Measurements from ENCODE around the gene BTBD8. TPM values are rescaled to one million over a fixed set of nuclear protein-coding genes. Genes with fewer than 3 reads are reported as not detected.

Gene BTBD8
- total RNA-seq, 4 donors from 2014 or later, result 3.7 to 15.2 (median 4.5) TPM

GRCh38 chr1:92091625-92092024, 11.5 kb downstream of the BTBD8 start:
- no peaks in the 10 kb centered on the region for H3K4me1 ChIP-seq
- TF ChIP-seq CTCF (IDR thresholded peaks at IDR 0.05), result no peak
- no peak for TF ChIP-seq POLR2A (IDR thresholded peaks at IDR 0.05)
- no peak overlapping the region for H3K27ac ChIP-seq
- H3K27me3 ChIP-seq, result no peaks in the 10 kb centered on the region
- no peaks in the 10 kb centered on the region for H3K9me3 ChIP-seq
- no peaks in the 10 kb centered on the region for H3K36me3 ChIP-seq
- DNase-seq, result no peak
- intact Hi-C loops (cut with DNase I; ENCODE audit: low total_unique reads), result no loop called here
- H3K4me3 ChIP-seq, result no peak overlapping the region

GRCh38 chr1:92094090-92094489, 13.9 kb downstream of the BTBD8 start:
- DNase-seq, result no peak
- no peaks in the 10 kb centered on the region for H3K36me3 ChIP-seq
- H3K4me1 ChIP-seq, result no peaks in the 10 kb centered on the region
- TF ChIP-seq CTCF (IDR thresholded peaks at IDR 0.05) (no peak), POLR2A (IDR thresholded peaks at IDR 0.05) (no peak)
- no peaks in the 10 kb centered on the region for H3K27me3 ChIP-seq
- H3K27ac ChIP-seq, result no peak overlapping the region
- H3K9me3 ChIP-seq, result no peaks in the 10 kb centered on the region
- intact Hi-C loops (cut with DNase I; ENCODE audit: low total_unique reads), result no loop called here
- no peak overlapping the region for H3K4me3 ChIP-seq

- Histone ChIP-seq H3K9me3 (no peaks in the 10 kb centered on the region), H3K4me3 (no peak overlapping the region), H3K27ac (no peak overlapping the region), H3K4me1 (no peaks in the 10 kb centered on the region), H3K27me3 (no peaks in the 10 kb centered on the region), H3K36me3 (no peaks in the 10 kb centered on the region)
- intact Hi-C loops (cut with DNase I; ENCODE audit: low total_unique reads), result no loop called here
- DNase-seq, result no peak
- TF ChIP-seq POLR2A (IDR thresholded peaks at IDR 0.05) (no peak), CTCF (IDR thresholded peaks at IDR 0.05) (no peak)
These were observed 14.4 kb downstream of the BTBD8 start for GRCh38 chr1:92094595-92094994.

GRCh38 chr1:92095874-92096273, 15.7 kb downstream of the BTBD8 start:
- H3K9me3 ChIP-seq, result no peaks in the 10 kb centered on the region
- no peak for TF ChIP-seq POLR2A (IDR thresholded peaks at IDR 0.05)
- TF ChIP-seq CTCF (IDR thresholded peaks at IDR 0.05), result no peak
- no peak overlapping the region for H3K4me3 ChIP-seq
- intact Hi-C loops (cut with DNase I; ENCODE audit: low total_unique reads), result no loop called here
- no peak overlapping the region for H3K27ac ChIP-seq
- no peaks in the 10 kb centered on the region for H3K36me3 ChIP-seq
- H3K4me1 ChIP-seq, result no peaks in the 10 kb centered on the region
- no peaks in the 10 kb centered on the region for H3K27me3 ChIP-seq
- DNase-seq, result no peak

GRCh38 chr1:92096317-92096716, 16.2 kb downstream of the BTBD8 start:
- Histone ChIP-seq H3K4me1 (no peaks in the 10 kb centered on the region), H3K36me3 (no peaks in the 10 kb centered on the region), H3K27ac (no peak overlapping the region), H3K9me3 (no peaks in the 10 kb centered on the region), H3K27me3 (no peaks in the 10 kb centered on the region), H3K4me3 (no peak overlapping the region)
- intact Hi-C loops (cut with DNase I; ENCODE audit: low total_unique reads), result no loop called here
- no peak for DNase-seq
- TF ChIP-seq POLR2A (IDR thresholded peaks at IDR 0.05) (no peak), CTCF (IDR thresholded peaks at IDR 0.05) (no peak)
